DMS114 treated with DMSO at 0.1 percent for 48 hours (cell line): ENCODE measurements around the gene IPO9.

Source experiments
- DNase-seq: peaks from one replicate; lab custom pipeline; 2025; ENCODE audit not compliant: unreplicated experiment; lab: John Stamatoyannopoulos, UW

IPO9 gene

DNA sequence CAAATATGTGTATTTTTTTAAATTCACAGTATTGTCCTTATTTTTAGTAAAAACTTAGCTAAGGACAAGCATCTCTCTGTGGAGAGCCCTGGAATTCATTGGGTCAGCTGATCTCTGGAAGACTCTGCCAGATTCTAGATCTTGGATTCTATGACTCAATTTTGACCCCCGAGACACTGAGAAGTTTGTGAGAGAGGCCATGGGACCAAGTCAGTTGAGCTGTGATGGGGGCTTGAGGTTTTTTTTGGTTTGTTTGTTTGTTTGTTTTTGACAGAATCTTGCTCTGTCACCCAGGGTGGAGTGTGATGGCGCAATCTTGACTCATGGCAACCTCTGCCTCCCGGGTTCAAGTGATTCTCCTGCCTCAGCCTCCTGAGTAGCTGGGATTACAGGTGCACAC, 73.2 kb downstream of the IPO9 start:
- DNase-seq: no peak

DNA sequence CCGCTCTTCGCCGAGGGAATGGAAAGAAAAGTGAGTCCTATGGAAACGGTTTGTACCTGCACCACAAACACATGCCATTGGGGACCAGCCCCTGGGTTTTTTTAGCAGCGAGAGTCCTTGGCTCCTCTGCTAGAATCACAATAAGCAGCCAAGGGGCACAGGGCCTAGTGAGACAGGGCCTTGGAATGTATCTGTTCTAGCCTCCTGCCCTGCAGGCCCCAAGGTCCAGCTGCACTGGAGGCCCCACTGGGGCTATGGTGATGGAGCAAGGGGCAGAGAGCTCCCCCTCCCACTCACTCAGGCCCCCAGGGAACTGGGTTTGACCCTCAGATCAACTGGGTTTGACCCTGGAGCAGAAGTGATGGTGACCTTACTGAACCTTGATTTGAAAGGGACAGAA, 74.2 kb downstream of the IPO9 start:
- no peak for DNase-seq

DNA sequence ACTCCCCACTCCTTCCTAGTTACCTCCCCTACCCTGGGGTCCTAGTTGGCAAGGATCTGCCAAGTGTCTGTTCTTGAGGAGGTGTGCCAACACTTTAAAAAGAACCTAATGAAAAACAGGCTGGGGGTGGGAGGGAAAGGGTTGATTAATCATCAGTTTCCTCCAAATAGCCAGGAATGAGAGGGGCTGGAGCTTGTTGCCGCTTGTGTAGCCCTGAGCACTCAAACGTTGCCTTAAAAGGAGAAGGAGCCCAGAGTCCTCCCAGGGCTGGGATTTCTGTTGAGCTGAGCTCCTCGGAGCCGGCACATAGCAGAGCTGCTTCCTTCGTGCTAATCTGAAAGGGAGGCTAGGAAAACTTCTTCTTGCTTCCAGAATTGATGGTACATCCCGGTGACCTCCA, 75.6 kb downstream of the IPO9 start:
- no peak for DNase-seq

DNA sequence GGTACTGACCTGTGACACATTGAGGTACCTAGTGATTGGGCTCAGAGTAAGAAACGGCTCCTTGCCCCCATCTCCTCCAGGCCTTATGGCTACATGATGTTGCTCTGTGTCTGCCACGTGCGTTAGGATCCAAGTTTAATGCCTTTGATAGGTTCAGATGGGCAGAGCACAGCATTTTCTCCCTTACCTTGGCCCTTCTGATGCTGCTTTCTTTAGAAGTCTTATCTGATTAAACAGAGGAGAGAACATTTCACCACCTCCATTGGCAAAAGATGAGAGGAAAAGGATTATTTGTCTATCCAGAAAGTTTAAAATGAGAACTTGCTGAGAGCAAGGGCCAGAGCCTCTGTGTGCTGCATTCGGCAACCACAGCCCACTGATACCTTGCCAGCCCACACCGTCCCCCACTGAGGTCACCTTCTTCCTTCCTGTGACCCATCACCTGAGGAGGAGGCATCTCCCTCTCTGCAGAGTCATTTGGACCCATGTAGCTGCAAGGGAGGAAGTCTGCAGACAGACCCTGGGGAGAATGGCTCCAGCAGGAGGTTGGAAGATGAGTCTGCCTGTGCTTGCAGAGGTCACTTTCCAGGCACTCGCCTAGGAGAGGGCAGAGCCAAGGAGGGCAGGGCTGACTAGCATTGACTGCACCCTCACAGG, 76.4 kb downstream of the IPO9 start:
- DNase-seq: no peak

DNA sequence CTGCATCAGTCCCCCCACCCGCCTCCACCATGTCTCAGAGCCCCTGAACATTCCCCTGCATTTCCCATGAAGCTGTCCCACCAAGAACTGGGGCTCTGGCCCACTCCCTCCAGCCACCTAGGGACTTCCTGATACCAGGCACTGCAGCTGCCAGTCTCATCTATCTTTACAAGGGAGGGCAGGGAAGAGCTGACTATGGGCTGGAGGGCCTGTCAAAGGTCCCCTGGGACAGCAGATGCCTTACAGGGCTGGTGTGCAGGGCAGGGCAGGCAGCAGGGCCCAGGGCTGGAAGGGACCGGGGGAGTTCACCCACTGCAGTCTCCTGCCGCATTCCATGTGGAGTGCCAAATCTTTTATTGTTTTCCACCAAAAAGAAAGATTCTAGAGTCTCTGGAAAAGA, 77.4 kb downstream of the IPO9 start:
- DNase-seq: no peak

DNA sequence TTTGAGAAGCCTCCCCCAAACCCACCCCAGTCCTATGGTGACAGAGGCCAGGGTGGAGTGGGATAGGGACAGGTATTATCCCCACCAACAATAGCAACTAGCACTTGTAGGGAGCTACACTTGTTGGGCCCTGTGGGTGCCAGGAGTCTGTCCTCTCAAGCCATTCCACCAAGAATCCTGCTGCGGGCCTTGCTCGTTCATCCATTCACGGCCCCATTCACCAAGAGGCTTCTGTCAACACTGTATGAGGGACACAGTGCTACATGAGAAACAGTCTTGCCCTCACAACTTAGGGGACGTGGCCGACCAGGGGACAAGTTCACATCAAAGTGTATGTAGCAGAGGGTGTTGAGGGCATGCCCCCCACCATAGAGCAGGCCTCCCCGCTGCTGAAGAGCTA, 78.7 kb downstream of the IPO9 start:
- no peak for DNase-seq

DNA sequence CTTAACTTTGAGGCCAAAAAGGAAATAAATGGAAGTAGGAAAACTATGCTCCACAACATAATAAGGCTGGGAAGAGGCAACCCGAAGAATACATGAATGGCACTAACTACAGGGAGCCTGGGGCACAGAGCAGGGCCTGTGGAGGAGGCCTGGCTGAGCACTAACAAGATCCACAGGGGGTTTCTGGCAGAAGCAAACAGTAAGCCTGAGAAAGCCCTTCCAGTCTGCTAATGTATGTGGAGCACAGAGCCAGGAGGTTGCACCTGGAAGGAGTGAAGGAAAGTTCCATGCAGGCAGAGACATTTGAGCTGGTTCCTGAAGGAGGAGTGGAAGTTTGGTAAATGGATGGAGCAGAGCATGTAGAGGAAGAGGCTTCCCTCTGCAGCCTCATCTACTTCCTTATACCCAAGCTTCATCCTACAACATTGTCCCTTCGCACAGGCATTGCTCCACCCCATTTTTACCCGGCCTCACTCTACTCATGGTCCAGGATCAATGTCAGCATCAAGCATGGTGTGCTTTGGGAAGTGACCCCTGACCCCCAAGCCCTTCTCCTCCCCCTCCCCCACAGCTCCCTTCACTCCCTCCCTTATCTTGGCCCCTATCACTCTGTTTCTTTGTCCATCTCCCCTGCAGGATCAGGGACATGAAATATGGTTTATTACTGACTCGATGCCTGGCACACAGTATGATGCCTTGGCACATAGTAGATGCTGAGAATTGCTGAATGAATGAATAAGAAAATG, 83.0 kb downstream of the IPO9 start:
- no peak for DNase-seq

DNA sequence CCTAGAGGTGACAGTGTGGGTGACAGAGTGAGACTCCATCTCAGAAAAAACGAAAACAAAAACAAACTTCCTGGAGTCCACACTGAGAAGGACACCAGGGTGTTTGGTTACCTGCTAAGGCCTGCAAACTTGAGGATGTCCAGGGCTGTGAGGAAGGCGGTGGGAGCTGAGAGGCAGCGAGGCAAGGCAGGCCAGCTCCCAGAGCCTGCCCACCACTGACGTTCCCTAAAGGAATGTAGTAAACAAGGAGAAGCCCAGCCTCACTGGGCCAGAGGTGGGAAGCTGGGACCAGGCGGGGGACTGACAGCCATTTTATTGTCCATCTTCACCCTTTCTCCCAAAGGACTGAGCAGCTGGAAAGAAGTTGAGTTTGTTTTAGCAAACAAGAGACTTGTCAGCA, 83.9 kb downstream of the IPO9 start:
- DNase-seq: no peak

DNA sequence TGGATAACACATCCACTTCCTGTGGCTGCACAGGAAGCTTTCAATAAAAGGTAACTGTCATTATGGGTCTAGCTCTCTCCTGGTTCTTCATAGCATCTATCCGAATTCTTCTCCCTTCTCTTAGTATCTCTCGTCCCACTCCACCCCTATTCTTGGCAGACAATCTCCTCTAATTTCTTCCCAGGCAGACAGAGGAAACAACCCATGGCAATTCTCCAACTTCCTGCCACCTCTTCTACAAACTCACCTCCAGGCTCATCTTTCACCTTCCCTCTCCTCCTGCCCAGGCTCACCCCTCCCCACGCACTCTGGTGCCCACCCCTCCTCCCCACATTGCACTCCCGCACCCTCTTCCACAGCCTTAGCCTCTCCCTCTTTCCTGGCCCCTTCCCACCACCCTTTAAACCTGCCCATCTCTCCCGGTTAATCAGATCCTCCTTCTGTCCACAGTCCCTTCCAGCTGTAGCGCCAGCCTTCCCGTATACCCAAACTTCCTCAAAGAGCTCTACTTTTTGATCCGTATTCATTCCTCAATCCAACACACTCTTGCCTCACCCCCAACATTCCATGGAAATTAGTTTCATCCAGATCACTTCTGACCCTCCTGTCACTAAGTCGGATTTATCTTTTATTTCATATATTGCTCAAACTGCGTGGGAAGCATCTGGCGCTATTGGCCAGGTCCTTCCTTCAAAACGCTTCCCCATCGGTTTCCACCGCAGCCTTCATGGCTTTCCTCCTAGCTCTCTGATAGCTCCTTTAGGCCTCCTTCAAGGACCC, 85.7 kb downstream of the IPO9 start:
- DNase-seq: no peak

DNA sequence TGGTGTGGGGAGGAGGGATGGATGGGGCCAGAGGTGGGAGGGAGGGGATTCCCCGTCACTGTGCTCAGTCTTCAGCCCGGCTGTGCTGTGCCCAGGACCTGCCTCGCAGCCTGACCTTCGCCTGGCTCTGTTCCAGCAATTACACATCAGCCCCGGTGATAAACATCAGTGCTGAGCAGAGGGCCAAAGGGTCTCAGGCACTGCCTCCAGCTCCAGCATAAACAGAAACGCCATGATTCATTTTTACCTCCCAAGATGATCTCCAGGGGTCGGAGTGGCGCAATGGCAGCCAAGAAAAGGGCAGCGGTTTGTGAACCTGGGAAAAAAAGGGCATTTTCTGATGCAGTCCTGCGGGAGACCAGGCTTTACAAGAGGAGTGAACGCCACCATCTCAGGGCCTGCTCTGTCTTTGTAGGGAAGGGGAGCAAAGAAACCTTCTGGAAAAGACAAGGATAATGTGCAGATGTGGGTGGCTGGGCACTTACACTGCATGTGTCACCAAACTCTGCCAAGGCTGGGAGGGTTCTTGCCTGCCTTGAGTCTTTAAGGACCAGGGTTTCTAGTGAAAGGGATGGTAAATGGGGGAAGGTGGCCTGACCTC, 87.8 kb downstream of the IPO9 start:
- DNase-seq: no peak

DNA sequence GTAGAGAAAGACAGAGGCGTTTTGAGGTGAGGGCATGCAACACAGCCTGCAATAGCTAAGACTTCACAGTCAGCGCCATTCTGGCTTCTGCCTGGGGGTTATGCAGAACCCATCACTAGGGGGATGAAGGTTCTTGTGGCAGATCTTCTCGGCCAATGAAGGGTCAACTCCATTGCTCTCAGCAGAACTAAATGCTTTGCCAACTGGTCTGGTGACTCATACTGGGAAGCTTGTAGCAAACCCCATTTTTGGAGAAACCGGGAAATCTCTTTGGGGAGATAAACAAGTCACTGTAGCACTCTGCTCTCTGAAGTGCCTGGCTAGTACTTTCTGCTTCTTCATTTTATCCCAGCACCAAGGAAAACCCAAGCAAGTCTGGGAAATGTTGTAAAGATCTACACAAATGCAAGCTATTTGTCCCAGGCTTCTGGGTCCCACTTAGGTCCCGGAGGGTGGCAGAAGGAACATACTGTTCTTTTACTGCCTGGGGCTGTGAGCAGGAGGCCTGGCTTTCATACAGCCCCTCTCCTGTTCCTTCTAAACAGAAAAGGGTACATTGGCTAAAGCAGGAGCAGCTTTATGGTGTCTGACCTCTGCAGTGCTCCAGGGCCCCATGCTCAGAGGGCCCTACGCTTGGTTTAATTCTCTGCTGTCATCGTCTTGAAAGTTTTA, 88.5 kb downstream of the IPO9 start:
- DNase-seq: no peak

DNA sequence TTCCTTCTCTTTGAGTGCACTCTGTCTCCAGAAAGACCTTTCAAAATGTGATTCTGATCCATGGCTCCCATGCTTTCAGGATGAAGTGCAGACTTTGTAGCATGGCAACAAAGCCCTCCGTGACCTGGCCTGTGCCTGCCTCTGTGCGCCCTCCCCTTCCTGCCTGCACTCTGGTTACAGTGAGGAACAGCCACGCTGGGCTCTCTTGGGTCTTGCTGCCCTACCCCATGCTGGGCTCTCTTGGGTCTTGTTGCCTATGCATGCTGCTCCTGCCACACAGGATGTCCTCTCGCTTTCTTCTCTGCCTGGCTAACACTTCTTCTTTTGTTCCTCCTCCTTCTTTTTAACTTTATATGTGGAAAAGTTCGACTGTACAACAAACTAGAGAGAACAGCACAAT, 89.4 kb downstream of the IPO9 start:
- no peak for DNase-seq

DNA sequence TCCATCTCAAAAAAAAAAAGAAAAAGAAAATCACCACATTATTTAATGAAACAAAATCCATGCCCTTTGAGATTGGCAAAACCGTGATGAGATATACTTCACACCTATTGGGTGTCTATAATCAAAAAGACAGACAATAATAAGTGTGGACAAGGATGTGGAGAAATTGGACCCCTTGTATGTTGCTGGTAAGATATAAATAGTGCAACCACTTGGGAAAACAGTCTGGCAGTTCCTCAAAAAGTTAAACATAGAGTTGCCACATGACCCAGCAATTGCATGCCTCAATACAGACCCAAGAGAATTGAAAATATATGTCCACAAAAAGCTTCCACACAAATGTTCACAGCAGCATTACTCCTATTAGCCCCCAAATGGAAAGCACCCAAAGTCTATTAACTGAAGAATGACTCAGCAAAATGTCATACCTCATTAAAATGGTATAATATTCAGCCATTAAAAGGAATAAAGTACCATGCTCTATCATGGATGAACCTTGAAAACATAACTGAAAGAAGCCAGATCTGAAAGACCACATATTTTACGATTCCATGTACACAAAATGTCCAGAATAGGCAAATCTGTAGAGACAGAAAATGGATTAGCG, 93.1 kb downstream of the IPO9 start:
- DNase-seq: no peak

DNA sequence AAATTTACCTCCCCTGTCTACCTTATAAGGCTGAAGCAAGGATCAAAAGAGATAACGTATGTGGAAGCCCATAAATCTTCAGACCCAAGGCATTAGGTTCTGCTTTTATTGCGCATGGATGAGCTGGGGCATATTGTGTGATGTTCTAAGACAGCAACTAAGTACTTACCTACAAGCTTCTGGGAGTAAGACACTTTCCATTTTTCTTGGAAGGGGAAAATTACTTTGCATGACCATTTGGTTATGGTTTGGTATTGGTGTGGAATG, 96.3 kb downstream of the IPO9 start:
- DNase-seq: no peak

DNA sequence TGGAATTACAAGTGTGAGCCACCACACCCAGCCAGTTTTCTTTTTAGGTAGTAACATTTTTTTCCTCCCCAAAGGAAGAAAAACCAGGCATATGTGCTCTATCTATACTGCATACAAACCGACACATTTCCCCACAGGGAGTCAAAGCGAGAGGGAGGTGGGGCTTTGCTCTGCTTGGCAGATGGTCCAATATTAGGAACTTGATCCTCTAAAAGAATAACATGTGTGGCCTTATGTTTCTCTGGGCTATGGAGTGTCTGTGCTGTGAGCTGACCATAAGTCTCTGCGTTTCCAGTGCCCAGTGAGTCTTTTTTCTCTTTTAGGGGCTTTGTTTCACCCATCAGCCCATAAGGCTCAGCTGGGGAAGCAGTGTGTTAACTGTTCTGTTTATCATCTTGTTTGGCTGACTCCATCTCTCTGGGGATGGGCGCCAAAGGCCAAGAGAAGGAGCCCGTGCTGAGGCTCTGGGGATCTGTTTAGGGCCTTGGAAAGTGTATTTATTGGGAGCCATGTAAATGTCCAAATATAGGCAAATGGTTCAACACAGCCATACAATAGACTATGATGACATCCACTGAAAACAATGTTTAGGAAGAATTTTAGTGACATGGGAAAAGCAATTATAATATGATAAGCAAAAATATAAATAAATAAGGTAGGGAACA, 97.2 kb downstream of the IPO9 start:
- no peak for DNase-seq

DNA sequence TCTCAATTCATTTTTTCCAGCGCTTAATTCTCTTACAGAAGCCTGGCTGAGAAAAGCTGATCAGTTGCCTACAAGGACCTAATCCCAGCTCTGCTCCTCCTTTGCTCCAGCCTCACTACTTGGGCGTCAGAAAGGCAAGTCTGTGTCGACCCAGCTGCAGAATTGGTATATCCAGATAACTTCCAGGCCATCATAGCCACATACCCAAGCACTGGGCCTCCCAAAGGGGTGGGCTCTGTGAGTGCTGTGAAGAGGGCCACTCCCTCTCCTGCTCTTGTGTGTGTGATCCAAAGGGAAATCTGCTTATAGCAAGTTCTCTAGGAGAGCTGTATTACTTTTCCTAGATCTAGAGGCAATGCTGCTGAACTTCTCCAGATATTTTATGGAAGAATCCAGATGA, 99.3 kb downstream of the IPO9 start:
- no peak for DNase-seq

DNA sequence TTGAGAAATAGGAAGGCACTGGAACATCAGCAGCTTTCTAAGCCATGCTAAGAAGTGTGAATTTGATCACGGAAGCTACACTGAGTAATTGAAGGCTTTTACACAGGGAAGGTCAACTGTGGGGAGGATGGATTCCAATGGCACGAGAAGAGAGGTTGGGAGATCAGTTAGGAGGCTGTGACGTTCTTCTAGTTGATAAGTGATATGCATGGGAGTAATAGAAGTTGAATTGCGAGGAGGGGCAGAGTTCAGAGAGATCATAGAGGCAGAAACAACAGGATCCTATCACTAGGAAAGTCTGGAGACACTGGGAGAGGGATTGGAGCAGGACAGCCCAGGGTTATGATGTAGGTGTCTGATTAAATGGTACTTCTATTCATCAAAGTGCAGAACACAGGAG, 101.2 kb downstream of the IPO9 start:
- no peak for DNase-seq

DNA sequence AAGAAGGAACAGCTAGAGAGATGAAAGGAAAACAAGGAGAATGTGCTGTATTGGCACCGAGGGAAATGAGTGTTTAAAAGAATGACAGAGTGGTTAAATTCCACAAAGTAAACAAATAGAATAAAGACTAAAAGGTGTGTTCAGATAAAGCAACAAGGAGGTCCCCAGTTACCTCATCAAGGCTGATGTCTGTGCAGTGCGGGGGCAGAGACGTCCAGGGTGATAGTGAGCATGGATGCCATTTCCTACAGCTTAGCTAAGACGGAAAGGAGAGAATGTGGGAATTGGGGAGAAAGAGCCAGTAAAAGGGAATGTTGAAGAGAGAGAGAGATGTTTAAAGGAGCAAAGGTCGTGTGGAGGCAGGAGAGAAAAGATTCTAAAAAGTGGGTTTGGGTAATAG, 101.8 kb downstream of the IPO9 start:
- DNase-seq: no peak
